Measurements from ENCODE around the gene IGFBP3.

Gene IGFBP3

GRCh38 chr7:45873355-45873754 is 47.7 kb downstream of the IGFBP3 start:
- Histone ChIP-seq H2AFZ (ENCODE audit: low read length) (peak overlapping the region; percentile 43; the same call in 1 of the 2 replicates), H3F3A (ENCODE audit: insufficient read depth, low read length) (peaks cover 15% of the 10 kb centered on the region; the same call in 1 of the 2 replicates), H3K4me2 (ENCODE audit: low read depth, low read length) (peak overlapping the region; percentile 33), H3K9me3 (replicated peaks; ENCODE audit: insufficient read depth, low read length) (no peaks in the 10 kb centered on the region), H3K9ac (ENCODE audit: low read length) (no peak overlapping the region), H3K27me3 (replicated peaks; ENCODE audit: insufficient read depth, low read length) (no peaks in the 10 kb centered on the region), H3K27ac (ENCODE audit: low read length) (peak overlapping the region; percentile 70; the same call in 1 of the 2 replicates), H3K4me1 (ENCODE audit: low read length) (peaks cover 33% of the 10 kb centered on the region), H3K36me3 (replicated peaks; ENCODE audit: insufficient read depth, low read length) (no peaks in the 10 kb centered on the region), H4K20me1 (ENCODE audit: insufficient read depth, low read length) (no peaks in the 10 kb centered on the region), H3K9me2 (replicated peaks; ENCODE audit: insufficient read depth, low read length) (no peaks in the 10 kb centered on the region), H3K79me2 (ENCODE audit: low read length) (no peaks in the 10 kb centered on the region), H3K4me3 (ENCODE audit: low read length) (no peak overlapping the region)
- DNase-seq: peak; percentile 49
- TF ChIP-seq EZH2 (optimal IDR thresholded peaks at IDR 0.05; ENCODE audit: low read depth, low read length) (no peak), EZH2phosphoT487 (IDR thresholded peaks at IDR 0.05; ENCODE audit: low read length) (no peak), CTCF (IDR thresholded peaks at IDR 0.05; ENCODE audit: low read length) (no peak)

DNA sequence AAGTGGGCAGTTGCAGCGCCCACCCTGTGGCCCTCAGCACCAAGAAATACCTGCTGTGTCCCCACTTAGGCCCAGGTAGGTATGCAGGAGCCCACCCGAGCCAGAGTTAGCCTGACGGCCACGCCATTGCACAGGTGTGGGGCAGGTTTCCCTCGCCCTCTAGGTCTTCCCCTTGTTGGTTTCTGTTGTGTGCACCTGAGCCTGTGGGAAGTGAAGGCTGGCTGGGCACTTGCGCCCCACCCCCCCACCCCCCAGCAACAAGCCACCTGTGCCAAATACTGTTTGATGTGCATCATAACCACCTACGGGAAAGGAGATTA is 48.1 kb downstream of the IGFBP3 start, which contains the start of gene CCDC201:
Gene CCDC201 (minus strand): TSS at position 48 of the 320 bp plus-strand sequence. CDS start 75 bp downstream, outside the sequence.
- no peak for DNase-seq
- H3K4me3 ChIP-seq (ENCODE audit: low read length): no peak within 1 kb of the TSS
- no peaks in the 10 kb centered on the region for H3K36me3 ChIP-seq (replicated peaks; ENCODE audit: insufficient read depth, low read length)
- no peaks in the 10 kb centered on the region for H3K9me2 ChIP-seq (replicated peaks; ENCODE audit: insufficient read depth, low read length)
- TF ChIP-seq EZH2phosphoT487 (IDR thresholded peaks at IDR 0.05; ENCODE audit: low read length) (no peak), CTCF (IDR thresholded peaks at IDR 0.05; ENCODE audit: low read length) (no peak), EZH2 (optimal IDR thresholded peaks at IDR 0.05; ENCODE audit: low read depth, low read length) (no peak)
- H3K9ac ChIP-seq (ENCODE audit: low read length): no peak within 1 kb of the TSS
- H3F3A ChIP-seq (ENCODE audit: insufficient read depth, low read length): peaks cover 15% of the 10 kb centered on the region; the same call in 1 of the 2 replicates
- no peaks in the 10 kb centered on the region for H3K79me2 ChIP-seq (ENCODE audit: low read length)
- peak within 1 kb of the TSS; percentile 70; the same call in 1 of the 2 replicates for H3K27ac ChIP-seq (ENCODE audit: low read length)
- H2AFZ ChIP-seq (ENCODE audit: low read length): peak within 1 kb of the TSS; percentile 46
- H3K4me1 ChIP-seq (ENCODE audit: low read length): peaks cover 33% of the 10 kb centered on the region
- H3K4me2 ChIP-seq (ENCODE audit: low read depth, low read length): peak within 1 kb of the TSS; percentile 33
- no peaks in the 10 kb centered on the region for H3K9me3 ChIP-seq (replicated peaks; ENCODE audit: insufficient read depth, low read length)
- no peaks in the 10 kb centered on the region for H4K20me1 ChIP-seq (ENCODE audit: insufficient read depth, low read length)
- no peaks in the 10 kb centered on the region for H3K27me3 ChIP-seq (replicated peaks; ENCODE audit: insufficient read depth, low read length)

DNA sequence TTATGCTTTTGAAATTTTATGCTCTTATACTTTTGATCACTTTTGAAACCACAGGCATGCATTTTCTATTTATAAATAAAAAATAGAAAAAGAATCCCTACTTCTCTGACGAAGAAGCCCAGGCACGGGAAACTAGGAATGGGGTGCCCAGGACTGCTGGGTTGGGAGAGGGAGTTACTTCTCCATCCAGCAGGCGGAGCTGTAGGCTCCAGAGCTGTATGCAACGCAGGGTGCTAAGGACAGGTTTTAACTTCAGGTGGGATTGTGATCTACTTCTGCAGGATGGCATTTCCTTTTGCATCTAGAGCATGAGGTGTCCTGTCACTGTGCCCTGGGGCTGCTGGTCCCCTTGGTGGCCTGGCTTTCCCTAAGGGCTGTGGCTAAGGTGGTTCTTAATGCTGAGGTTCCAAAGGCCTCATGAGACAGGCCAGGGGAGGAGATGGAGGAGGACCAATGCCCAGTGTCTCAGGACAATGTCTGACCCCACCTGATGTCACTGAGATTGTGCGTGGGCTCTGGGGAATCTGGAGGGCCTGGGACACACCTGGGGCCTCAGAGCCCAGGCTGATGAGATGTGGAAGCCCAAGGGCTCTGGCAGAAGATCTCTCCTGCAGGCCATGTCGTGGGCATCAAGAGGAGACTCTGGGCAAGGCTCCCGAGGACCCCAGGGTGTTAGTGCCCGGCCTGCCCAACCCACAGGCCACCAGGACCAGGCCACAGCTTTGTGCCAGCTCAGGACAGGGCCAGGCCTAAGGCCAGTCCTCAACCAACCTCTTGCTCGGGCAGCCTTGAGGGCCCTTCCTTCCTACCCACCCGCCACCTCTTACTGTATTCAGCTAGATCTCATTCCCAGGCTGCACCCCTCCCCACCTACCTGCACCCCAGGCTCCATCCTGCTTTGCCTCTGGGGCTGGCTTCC is 48.7 kb downstream of the IGFBP3 start:
- peak; percentile 61 for TF ChIP-seq CTCF (IDR thresholded peaks at IDR 0.05; ENCODE audit: low read length)
- TF ChIP-seq EZH2 (optimal IDR thresholded peaks at IDR 0.05; ENCODE audit: low read depth, low read length): no peak
- H3K4me1 ChIP-seq (ENCODE audit: low read length): peaks cover 30% of the 10 kb centered on the region
- no peaks in the 10 kb centered on the region for H3K79me2 ChIP-seq (ENCODE audit: low read length)
- H3K9me2 ChIP-seq (replicated peaks; ENCODE audit: insufficient read depth, low read length): no peaks in the 10 kb centered on the region
- no peaks in the 10 kb centered on the region for H3K9me3 ChIP-seq (replicated peaks; ENCODE audit: insufficient read depth, low read length)
- H3K36me3 ChIP-seq (replicated peaks; ENCODE audit: insufficient read depth, low read length): no peaks in the 10 kb centered on the region
- H2AFZ ChIP-seq (ENCODE audit: low read length): peak overlapping the region; percentile 46
- DNase-seq: peak; percentile 49
- H3K27ac ChIP-seq (ENCODE audit: low read length): peak overlapping the region; percentile 70; the same call in 1 of the 2 replicates
- no peak overlapping the region for H3K4me3 ChIP-seq (ENCODE audit: low read length)
- peak overlapping the region; percentile 33; the same call in 1 of the 2 replicates for H3K4me2 ChIP-seq (ENCODE audit: low read depth, low read length)
- no peaks in the 10 kb centered on the region for H3K27me3 ChIP-seq (replicated peaks; ENCODE audit: insufficient read depth, low read length)
- H4K20me1 ChIP-seq (ENCODE audit: insufficient read depth, low read length): no peaks in the 10 kb centered on the region
- H3K9ac ChIP-seq (ENCODE audit: low read length): no peak overlapping the region
- H3F3A ChIP-seq (ENCODE audit: insufficient read depth, low read length): peaks cover 12% of the 10 kb centered on the region; the same call in 1 of the 2 replicates

Data from MM.1S (cell line).